ENCODE measurements around the gene ZSWIM9. TPM values are rescaled to one million over a fixed set of nuclear protein-coding genes. Genes with fewer than 3 reads are reported as not detected.

ZSWIM9 gene
- total RNA-seq, result 9.2 and 9.7 TPM in 2 replicates

DNA sequence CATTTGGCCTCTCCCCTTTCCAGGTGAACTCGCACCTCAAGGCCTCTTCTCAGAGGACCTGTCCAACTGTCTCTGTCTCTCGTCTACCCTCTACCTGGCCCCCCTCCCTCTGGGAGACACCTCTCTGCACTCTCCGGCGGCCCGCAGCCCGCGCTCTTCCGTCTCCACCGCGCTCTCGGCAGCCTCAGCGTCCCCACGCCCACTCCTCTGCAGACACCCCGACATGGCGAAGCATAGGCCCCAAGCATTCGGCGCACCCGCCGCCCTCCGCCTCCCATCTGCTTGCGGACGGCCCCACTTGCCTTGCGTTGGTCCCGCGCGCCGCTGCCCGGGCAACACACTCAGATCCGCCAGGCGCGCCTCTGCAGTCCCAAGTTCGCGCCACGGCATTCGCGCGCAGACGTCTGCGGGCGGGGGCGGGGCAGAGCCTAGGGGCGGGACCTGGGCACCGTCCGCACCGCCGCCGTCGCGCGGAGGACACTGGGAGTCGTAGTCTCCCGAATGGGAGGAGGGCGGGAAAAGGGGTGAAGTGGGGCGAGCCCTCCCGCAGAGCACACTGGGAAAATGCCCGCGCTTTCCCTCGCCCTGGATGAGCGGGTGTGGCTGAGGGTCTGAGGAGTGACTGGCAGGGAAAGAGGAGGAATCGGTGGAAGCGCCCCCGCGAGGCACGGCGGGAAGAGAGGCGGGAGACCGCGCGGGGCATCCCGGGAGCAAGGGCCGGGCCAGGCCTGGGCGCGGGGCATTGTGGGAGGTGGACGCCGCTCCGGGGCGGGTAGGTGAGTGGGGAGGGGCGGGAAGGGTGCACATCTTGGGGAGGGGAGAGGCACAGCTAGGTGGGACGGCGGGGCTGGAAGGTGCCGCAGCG is at the start of gene ZSWIM9, which contains the start of gene LIG1:
TSS of gene ZSWIM9 (plus strand) at position 742 of the 865 bp plus-strand sequence. CDS start 1,123 bp downstream, outside the sequence.
TSS of gene LIG1 (minus strand) at position 406 of the 865 bp plus-strand sequence. CDS start 4,778 bp downstream, outside the sequence.
- peak within 1 kb of the TSS; percentile 90 for H3K4me3 Mint-ChIP-seq (ENCODE audit: low read depth)
- H3K9me3 Mint-ChIP-seq, result no peaks in the 10 kb centered on the region
- intact Hi-C loops (cut with micrococcal nuclease), result loop anchor here (2.0 to 5.0 kb wide), 2 partner anchors 35 to 87 kb away; partner anchors contain the start of gene CARD8
- H3K27ac Mint-ChIP-seq, result peak within 1 kb of the TSS; percentile 93
- peak; percentile 90 for DNase-seq (ENCODE audit: low spot score)
- H3K36me3 Mint-ChIP-seq (ENCODE audit: low read depth), result peaks cover 30% of the 10 kb centered on the region
- no peaks in the 10 kb centered on the region for H3K27me3 Mint-ChIP-seq (ENCODE audit: low read depth)
- peaks cover 25% of the 10 kb centered on the region for H3K4me1 Mint-ChIP-seq (ENCODE audit: low read depth)

DNA sequence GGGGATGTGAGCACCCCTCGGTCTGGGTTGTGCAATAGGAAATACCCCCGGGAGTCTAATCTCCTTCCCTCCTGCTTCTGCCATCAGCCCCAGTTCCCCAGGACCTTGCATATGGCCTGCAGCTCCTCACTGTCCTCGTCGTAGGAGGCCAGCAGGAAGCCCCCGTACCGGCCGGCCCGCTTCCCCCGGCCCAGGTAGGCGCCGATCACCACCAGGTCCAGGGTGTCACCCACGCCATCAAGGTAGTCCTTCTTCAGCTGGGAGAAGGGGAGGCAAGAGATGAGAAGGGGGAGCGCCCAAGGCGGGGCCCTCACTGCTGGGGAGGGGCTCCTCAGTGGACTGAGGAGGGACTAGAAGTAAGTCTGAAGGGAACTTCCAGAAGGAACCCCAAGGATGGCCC is 49.4 kb upstream of the ZSWIM9 start:
- no peak for DNase-seq (ENCODE audit: low spot score)
- no peaks in the 10 kb centered on the region for H3K27me3 Mint-ChIP-seq (ENCODE audit: low read depth)
- H3K9me3 Mint-ChIP-seq, result no peaks in the 10 kb centered on the region
- intact Hi-C loops (cut with micrococcal nuclease), result no loop called here
- no peak overlapping the region for H3K4me3 Mint-ChIP-seq (ENCODE audit: low read depth)
- peaks cover 69% of the 10 kb centered on the region for H3K36me3 Mint-ChIP-seq (ENCODE audit: low read depth)
- peaks cover 11% of the 10 kb centered on the region for H3K4me1 Mint-ChIP-seq (ENCODE audit: low read depth)
- no peak overlapping the region for H3K27ac Mint-ChIP-seq

DNA sequence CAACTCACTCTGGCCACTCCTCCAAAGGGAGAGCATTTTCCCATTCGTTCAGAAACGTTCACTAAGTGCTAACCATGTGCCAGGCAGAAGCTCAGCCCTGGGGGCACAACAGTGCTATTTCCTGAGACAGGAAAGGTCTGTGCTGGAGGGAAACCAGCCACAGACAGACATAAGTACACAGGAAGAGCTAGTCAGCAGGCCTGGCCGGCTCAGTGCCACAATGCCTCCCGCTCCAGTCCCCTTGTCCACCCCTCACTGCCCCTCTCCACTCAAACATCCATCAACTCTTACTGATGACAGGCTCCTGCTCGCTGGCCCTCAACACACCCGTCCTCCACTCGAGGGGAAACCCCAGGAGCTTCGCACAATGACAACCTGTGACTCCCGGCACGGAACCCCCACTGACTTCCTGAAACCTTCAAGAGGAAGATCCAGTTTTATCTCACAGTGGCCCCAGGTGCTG is 48.5 kb upstream of the ZSWIM9 start:
- no peak for DNase-seq (ENCODE audit: low spot score)
- peaks cover 73% of the 10 kb centered on the region for H3K36me3 Mint-ChIP-seq (ENCODE audit: low read depth)
- no peak overlapping the region for H3K4me3 Mint-ChIP-seq (ENCODE audit: low read depth)
- peaks cover 11% of the 10 kb centered on the region for H3K4me1 Mint-ChIP-seq (ENCODE audit: low read depth)
- peak overlapping the region; percentile 72 for H3K27ac Mint-ChIP-seq
- H3K9me3 Mint-ChIP-seq, result no peaks in the 10 kb centered on the region
- no peaks in the 10 kb centered on the region for H3K27me3 Mint-ChIP-seq (ENCODE audit: low read depth)
- intact Hi-C loops (cut with micrococcal nuclease), result no loop called here

DNA sequence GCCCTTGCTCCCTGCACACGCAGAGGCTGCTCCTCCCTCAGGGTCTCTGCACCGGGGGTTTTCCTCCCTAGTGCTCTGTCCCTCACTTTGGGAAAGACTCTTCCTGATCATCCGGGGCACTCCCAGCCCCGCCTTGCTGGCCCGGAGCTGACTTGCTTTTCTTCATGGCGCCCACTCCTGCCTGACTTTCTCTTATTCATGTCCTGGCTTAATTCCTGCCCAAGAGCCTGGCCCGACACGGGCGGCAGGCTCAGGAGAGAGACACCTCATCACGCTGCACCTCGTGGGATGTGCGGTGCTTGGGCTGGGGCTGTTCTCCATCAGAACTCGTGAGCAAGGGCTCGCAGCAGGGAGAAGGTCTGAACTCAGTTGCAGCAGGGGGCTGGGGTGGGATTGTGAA is 48.1 kb upstream of the ZSWIM9 start:
- Mint-ChIP-seq H3K27me3 (ENCODE audit: low read depth) (no peaks in the 10 kb centered on the region), H3K4me1 (ENCODE audit: low read depth) (peaks cover 11% of the 10 kb centered on the region), H3K9me3 (no peaks in the 10 kb centered on the region), H3K36me3 (ENCODE audit: low read depth) (peaks cover 77% of the 10 kb centered on the region), H3K27ac (peak overlapping the region; percentile 72), H3K4me3 (ENCODE audit: low read depth) (no peak overlapping the region)
- no peak for DNase-seq (ENCODE audit: low spot score)
- intact Hi-C loops (cut with micrococcal nuclease), result no loop called here

DNA sequence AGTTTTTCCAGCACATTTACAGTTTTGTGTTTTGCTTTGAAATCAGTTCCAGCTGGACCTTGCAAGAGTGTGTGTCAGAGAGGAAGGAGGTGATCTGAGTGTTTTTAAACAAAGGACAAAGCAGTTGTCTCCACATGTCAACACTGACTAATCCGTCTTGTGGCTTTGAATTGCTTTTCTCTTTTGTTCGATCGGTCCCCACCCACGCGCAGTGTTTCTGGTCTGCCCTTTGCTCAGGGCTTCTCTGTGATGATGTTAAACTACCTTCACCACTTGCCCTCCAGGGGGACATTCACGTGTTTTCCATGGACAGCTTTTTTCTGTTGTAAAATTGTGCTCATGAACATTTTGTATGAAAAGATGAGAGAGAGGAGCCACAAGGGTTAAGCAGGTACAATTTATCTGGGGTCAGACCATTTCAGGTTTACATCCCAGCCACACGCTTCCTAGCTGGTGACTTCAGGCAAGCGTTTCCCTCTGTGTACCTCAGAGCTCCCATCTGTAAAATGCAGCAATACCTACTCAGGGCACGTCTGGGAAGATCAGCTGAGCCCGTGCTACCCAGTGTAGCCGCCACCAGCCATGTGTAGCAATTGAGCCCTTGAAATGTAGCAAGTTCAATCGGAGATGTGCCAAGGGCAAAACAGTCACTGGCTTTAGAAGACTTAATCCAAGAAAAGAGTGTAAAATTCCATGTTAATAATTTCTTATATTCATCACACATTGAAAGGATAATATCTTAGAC is 46.4 kb upstream of the ZSWIM9 start:
- no peak overlapping the region for H3K4me3 Mint-ChIP-seq (ENCODE audit: low read depth)
- H3K9me3 Mint-ChIP-seq, result no peaks in the 10 kb centered on the region
- intact Hi-C loops (cut with micrococcal nuclease), result no loop called here
- H3K36me3 Mint-ChIP-seq (ENCODE audit: low read depth), result peaks cover 78% of the 10 kb centered on the region
- H3K4me1 Mint-ChIP-seq (ENCODE audit: low read depth), result peaks cover 9% of the 10 kb centered on the region
- H3K27me3 Mint-ChIP-seq (ENCODE audit: low read depth), result no peaks in the 10 kb centered on the region
- DNase-seq (ENCODE audit: low spot score), result no peak
- peak overlapping the region; percentile 83 for H3K27ac Mint-ChIP-seq

DNA sequence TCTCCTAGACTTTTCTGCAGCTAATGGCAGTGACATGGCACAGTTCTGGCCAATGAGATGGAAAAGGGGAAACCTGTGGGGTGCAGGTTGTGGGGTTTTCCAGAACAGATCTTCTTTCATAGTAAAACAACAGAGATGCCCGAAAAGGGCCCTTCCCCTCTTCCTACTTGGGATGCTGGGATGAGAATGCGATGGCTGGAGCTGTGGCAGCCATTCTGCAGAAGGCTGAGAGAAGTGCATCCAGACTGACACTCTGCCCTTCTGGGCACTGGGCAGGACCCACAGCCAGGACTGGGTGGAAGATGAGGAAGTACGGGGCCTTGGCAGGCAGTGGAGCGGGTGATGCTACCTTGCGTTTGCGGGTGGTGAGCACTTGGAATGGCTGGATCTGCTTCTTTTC is 42.9 kb upstream of the ZSWIM9 start:
- Mint-ChIP-seq H3K36me3 (ENCODE audit: low read depth) (peaks cover 82% of the 10 kb centered on the region), H3K4me3 (ENCODE audit: low read depth) (no peak overlapping the region), H3K27me3 (ENCODE audit: low read depth) (no peaks in the 10 kb centered on the region), H3K9me3 (no peaks in the 10 kb centered on the region), H3K27ac (no peak overlapping the region), H3K4me1 (ENCODE audit: low read depth) (peaks cover 6% of the 10 kb centered on the region)
- intact Hi-C loops (cut with micrococcal nuclease), result no loop called here
- no peak for DNase-seq (ENCODE audit: low spot score)

DNA sequence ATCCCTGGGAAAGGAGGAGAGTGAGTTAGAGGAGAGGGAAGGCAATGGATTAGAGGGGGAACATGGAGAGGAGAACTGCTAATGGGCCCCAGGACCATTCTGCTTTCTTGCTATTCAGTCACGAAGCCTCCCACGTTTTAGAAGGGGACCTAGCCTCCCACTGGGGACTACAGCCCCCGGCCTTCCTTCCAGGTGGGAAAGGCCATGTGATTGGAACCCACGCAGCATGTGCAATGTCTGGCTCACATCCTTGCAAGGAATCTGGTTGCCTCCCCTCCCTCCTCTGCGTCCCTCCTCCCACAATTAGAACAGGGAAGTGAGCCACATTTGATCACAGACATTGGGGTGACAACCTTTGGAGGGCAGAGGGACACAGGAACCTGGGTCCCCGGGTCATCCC is 37.4 kb upstream of the ZSWIM9 start:
- Mint-ChIP-seq H3K27me3 (ENCODE audit: low read depth) (no peaks in the 10 kb centered on the region), H3K4me1 (ENCODE audit: low read depth) (no peaks in the 10 kb centered on the region), H3K4me3 (ENCODE audit: low read depth) (no peak overlapping the region), H3K36me3 (ENCODE audit: low read depth) (peaks cover 52% of the 10 kb centered on the region), H3K27ac (no peak overlapping the region), H3K9me3 (no peaks in the 10 kb centered on the region)
- DNase-seq (ENCODE audit: low spot score), result no peak
- intact Hi-C loops (cut with micrococcal nuclease), result no loop called here

DNA sequence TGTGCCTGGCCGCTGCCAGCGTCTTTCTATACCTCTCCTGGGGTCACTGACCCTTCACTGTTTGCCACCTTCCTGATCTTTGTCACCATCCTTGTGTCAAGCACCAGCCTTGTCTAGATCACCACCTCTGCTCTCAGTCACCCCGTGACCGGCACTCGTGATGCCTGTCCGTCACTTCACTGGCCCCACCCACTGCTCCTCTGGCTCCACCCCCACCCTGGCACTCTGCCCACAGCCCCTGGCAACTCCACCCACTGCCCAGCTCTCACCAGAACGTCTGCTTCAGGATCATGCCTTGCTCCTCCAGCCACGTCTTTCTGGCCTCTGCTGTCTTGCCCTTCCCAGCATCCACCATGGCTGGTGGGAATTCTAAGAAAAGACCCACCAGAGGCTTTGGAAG is 35.1 kb upstream of the ZSWIM9 start:
- DNase-seq (ENCODE audit: low spot score), result no peak

DNA sequence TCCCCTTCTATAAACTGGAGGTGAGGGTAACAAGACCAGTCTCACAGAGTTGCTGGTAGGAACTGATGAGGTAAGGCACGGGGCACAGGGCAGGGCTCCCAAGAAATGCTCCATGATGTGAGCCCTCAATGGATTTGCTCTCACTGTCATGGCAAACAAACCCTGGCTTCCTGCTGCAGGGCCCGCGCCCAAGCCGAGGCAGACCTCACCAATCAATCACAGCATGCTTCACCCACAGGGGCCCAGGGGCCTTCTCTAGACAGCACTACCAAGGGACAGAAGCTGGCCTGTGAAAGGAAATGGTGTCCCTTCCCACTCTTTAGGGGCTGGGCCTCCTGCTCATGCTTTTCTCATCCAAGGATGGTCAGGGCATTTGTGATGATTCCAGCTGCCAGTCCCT is 33.9 kb upstream of the ZSWIM9 start:
- H3K9me3 Mint-ChIP-seq, result no peaks in the 10 kb centered on the region
- no peak overlapping the region for H3K27ac Mint-ChIP-seq
- H3K36me3 Mint-ChIP-seq (ENCODE audit: low read depth), result peaks cover 43% of the 10 kb centered on the region
- intact Hi-C loops (cut with micrococcal nuclease), result no loop called here
- DNase-seq (ENCODE audit: low spot score), result no peak
- no peaks in the 10 kb centered on the region for H3K4me1 Mint-ChIP-seq (ENCODE audit: low read depth)
- no peaks in the 10 kb centered on the region for H3K27me3 Mint-ChIP-seq (ENCODE audit: low read depth)
- H3K4me3 Mint-ChIP-seq (ENCODE audit: low read depth), result no peak overlapping the region

More for the DNA sequence above, 35.1 kb upstream of the ZSWIM9 start:
- H3K4me3 Mint-ChIP-seq (ENCODE audit: low read depth), result no peak overlapping the region
- intact Hi-C loops (cut with micrococcal nuclease), result no loop called here
- no peak overlapping the region for H3K27ac Mint-ChIP-seq
- H3K36me3 Mint-ChIP-seq (ENCODE audit: low read depth), result peaks cover 50% of the 10 kb centered on the region
- H3K9me3 Mint-ChIP-seq, result no peaks in the 10 kb centered on the region
- no peaks in the 10 kb centered on the region for H3K27me3 Mint-ChIP-seq (ENCODE audit: low read depth)
- H3K4me1 Mint-ChIP-seq (ENCODE audit: low read depth), result no peaks in the 10 kb centered on the region

DNA sequence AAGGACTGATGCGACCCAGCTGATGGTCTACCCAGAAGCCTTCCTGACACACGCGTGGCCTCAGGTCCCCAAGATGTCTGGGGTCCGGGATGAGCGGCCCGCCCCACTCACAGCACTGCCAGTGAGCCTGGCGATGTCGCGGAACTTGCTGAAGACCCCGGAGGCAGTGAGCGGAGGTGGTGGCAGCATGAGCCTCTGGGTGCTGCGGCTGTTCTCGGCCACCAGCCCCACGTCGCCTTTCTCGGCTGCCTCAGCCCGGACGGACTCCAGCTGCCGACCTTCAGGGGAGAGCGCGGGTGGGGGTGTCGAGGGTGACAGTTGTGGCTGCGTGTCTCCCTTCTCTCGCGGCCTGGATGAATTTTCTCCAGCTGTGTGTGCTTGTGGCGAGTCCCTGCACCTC is 33.1 kb upstream of the ZSWIM9 start:
- DNase-seq (ENCODE audit: low spot score), result no peak
- Mint-ChIP-seq H3K4me3 (ENCODE audit: low read depth) (no peak overlapping the region), H3K9me3 (no peaks in the 10 kb centered on the region), H3K27ac (no peak overlapping the region), H3K27me3 (ENCODE audit: low read depth) (no peaks in the 10 kb centered on the region), H3K36me3 (ENCODE audit: low read depth) (peaks cover 38% of the 10 kb centered on the region), H3K4me1 (ENCODE audit: low read depth) (no peaks in the 10 kb centered on the region)
- intact Hi-C loops (cut with micrococcal nuclease), result no loop called here

DNA sequence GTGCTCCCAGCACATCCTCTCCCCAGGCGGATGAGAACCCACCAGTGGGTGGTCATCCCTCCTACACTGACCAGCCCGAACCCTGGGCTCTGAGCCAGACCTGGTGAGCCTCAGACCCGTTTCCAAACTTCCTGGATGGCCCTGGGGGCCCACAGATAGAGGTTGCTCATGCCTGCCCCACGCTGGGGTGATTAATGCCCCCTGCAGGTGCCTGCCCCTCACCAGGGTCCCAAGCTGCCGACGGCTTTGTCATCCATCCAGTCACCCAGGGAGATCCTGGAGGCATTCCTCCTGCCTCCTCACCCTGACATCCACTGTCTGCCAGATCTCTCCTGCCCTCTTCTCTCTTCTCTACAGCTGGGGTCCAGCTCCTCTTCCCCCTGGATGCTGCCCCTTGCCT is 31.4 kb upstream of the ZSWIM9 start:
- intact Hi-C loops (cut with micrococcal nuclease), result no loop called here
- Mint-ChIP-seq H3K4me3 (ENCODE audit: low read depth) (no peak overlapping the region), H3K27ac (no peak overlapping the region), H3K9me3 (no peaks in the 10 kb centered on the region), H3K36me3 (ENCODE audit: low read depth) (peaks cover 44% of the 10 kb centered on the region), H3K27me3 (ENCODE audit: low read depth) (no peaks in the 10 kb centered on the region), H3K4me1 (ENCODE audit: low read depth) (no peaks in the 10 kb centered on the region)
- no peak for DNase-seq (ENCODE audit: low spot score)

DNA sequence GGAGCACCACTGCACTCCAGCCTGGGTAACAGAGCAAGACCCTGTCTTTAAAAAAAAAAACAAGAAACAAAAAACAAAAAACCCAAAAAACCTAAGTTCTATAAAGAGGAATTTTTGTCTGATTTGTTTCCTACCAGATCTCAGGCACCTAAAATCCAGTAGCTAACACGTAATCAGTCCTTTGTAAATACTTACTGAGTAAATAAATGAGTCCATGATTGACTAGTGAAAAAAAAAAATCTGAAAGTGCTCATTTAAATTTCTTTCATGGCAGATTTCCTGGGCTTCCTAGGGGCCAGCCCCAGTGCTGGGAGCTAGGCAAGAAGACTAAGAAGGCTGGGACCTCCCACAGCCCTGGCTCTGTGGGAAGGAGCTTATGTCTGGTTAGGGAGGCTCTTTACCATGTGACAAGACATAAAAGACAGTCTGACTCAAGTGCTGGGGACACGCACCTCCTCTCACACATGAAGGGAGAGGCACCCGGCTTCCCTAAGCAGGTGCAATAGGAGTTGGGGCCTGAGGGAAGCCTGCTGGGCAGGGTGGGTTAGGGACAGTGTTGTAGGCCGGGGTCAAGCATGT is 22.8 kb upstream of the ZSWIM9 start:
- no peak for DNase-seq (ENCODE audit: low spot score)
- Mint-ChIP-seq H3K4me1 (ENCODE audit: low read depth) (peaks cover 4% of the 10 kb centered on the region), H3K9me3 (no peaks in the 10 kb centered on the region), H3K4me3 (ENCODE audit: low read depth) (no peak overlapping the region), H3K27me3 (ENCODE audit: low read depth) (no peaks in the 10 kb centered on the region), H3K27ac (no peak overlapping the region), H3K36me3 (ENCODE audit: low read depth) (peaks cover 60% of the 10 kb centered on the region)
- intact Hi-C loops (cut with micrococcal nuclease), result no loop called here

All from activated T-helper 2 cell treated with anti-CD3 and anti-CD28 coated beads, Interferon-gamma antibody, Interleukin-2, Interleukin-4, amounts not matched to agents 10 μg/mL and 5 μg/mL and 100 μg/mL, durations not matched to agents 14 hours and 24 hours and 36 hours (primary cell).